ENCODE measurements around the gene NBL1.

The NBL1 gene

DNA sequence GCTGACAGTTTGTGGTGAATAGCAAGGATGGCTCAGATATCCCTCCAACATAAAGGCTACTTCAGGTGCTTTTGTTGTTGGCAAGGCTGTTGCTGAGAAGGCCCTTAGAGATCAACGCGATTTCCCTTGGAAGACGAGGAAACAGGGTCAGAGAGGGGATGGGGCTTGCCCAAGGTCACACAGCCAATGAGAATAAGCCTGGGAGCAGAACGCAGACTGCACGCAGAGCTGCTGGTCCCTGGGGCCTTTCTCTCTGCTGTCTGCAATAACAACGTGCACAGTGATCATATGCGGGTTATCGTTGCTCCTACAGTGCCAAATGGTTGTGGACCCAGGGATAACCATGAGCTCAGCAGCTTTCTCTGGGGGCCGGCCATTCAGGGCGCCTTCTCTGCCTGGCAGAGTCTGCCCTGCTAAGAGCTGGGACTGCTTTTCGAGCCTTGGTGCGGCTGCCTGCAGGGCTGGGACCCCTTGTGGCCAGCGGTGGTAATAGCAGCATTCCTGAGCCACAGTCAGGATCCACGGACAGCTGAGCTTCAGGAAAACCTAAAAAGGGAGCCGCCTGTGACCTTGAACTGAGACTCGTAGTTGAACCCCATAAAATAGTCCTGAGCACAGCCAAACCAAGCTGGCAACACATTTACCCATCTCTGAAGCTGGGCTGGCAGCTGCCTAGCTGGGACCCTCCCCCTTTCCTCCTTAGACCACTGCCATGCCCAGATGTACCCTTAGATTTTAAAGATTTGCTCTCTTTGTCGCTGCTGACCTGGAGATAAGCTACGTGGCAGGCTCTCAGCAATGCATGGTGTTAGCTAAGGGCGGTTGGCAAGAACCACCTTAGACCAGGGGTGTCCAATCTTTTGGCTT lies 60.4 kb downstream of the NBL1 start:
- DNase-seq = peak; percentile 42 to 69 (median 57)

DNA sequence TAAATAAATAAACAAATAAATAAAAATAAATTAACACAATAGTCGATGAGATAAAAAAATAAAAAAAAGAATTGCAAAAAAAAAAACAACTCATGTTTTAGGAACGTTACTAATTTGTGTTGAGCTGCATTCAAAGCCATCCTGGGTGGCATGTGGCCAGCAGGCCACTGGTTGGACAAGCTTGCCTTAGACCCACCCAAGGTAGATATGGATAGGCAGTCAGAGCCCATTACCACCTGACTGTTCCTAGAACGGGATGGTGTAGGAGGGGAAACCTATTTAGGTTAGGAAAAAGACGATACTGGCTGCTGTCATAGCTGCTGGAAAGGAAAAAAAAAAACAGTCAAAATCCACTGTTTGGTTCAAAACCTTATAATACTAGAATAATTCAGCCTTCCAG lies 61.4 kb downstream of the NBL1 start:
- DNase-seq = no peak

DNA sequence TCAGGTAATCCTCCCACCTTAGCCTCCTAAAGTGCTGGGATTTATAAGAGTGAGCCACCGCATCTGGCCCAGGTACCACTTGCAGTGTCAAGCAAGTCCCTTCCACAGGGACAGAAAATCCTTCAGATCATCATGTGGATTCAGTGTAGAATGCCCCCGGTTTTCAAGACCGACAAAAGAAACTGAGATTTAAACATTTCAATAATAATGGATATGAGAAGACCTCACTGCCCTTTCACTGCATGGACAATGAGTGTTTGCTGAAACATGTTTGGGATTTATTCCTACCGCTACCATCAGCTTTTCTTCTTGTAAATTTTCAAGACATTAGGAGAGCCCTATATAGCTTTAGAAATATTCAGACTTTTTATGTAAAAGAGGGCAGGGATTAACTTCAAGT lies 62.0 kb downstream of the NBL1 start:
- no peak for DNase-seq
